ENCODE results near the gene ITFG1.
A peak's percentile ranks its signal among the peaks of the same experiment; 100 is the strongest.

ITFG1 gene

GRCh38 chr16:47284999-47285398 lies 175.9 kb downstream of the ITFG1 start:
- H3K4me3 ChIP-seq (ENCODE audit: low read depth, low read length), result no peak overlapping the region
- no peak for TF ChIP-seq CTCF (conservative IDR thresholded peaks at IDR 0.05; ENCODE audit: low read depth, low read length)
- DNase-seq (ENCODE audit: low read depth), result no peak

GRCh38 chr16:47278306-47278970 lies 182.4 kb downstream of the ITFG1 start:
- no peak overlapping the region for H3K4me3 ChIP-seq (ENCODE audit: low read depth, low read length)
- no peak for TF ChIP-seq CTCF (conservative IDR thresholded peaks at IDR 0.05; ENCODE audit: low read depth, low read length)
- no peak for DNase-seq (ENCODE audit: low read depth)

GRCh38 chr16:47276522-47276921 lies 184.3 kb downstream of the ITFG1 start:
- H3K4me3 ChIP-seq (ENCODE audit: low read depth, low read length), result no peak overlapping the region
- no peak for DNase-seq (ENCODE audit: low read depth)
- TF ChIP-seq CTCF (conservative IDR thresholded peaks at IDR 0.05; ENCODE audit: low read depth, low read length), result no peak

GRCh38 chr16:47262938-47263337 lies 197.9 kb downstream of the ITFG1 start:
- TF ChIP-seq CTCF (conservative IDR thresholded peaks at IDR 0.05; ENCODE audit: low read depth, low read length), result no peak
- no peak overlapping the region for H3K4me3 ChIP-seq (ENCODE audit: low read depth, low read length)
- DNase-seq (ENCODE audit: low read depth), result no peak

- peak; percentile 10 for DNase-seq (ENCODE audit: low read depth)
These were observed 200.4 kb downstream of the ITFG1 start for GRCh38 chr16:47260503-47260902.

GRCh38 chr16:47258874-47259461 lies 201.9 kb downstream of the ITFG1 start:
- DNase-seq (ENCODE audit: low read depth), result peak; percentile 58
- TF ChIP-seq CTCF (conservative IDR thresholded peaks at IDR 0.05; ENCODE audit: low read depth, low read length), result peak; percentile 92
- H3K4me3 ChIP-seq (ENCODE audit: low read depth, low read length), result no peak overlapping the region

More at GRCh38 chr16:47260503-47260902, 200.4 kb downstream of the ITFG1 start:
- no peak for TF ChIP-seq CTCF (conservative IDR thresholded peaks at IDR 0.05; ENCODE audit: low read depth, low read length)
- H3K4me3 ChIP-seq (ENCODE audit: low read depth, low read length), result no peak overlapping the region

GRCh38 chr16:47254756-47255155 lies 206.1 kb downstream of the ITFG1 start:
- H3K4me3 ChIP-seq (ENCODE audit: low read depth, low read length), result no peak overlapping the region
- no peak for DNase-seq (ENCODE audit: low read depth)
- no peak for TF ChIP-seq CTCF (conservative IDR thresholded peaks at IDR 0.05; ENCODE audit: low read depth, low read length)
